HG03354 (cell line): ENCODE results near the gene KRTAP22-1.

Source experiments
- ATAC-seq: cut with Tn5 transposase; IDR thresholded peaks from one replicate; pipeline ENCODE4 v1.9.1; 2021; ENCODE audit warnings: mild to moderate bottlenecking; ENCODE audit not compliant: unreplicated experiment, poor library complexity, severe bottlenecking

The KRTAP22-1 gene

GRCh38 chr21:30620522-30620921, 19.6 kb downstream of the KRTAP22-1 start, which contains the start of gene KRTAP20-4:
TSS of gene KRTAP20-4 (plus strand) at chr21:30620627.
- ATAC-seq = no peak

- no peak for ATAC-seq
These were observed 22.5 kb downstream of the KRTAP22-1 start for GRCh38 chr21:30623362-30623761.

GRCh38 chr21:30625449-30626165, 24.7 kb downstream of the KRTAP22-1 start:
- no peak for ATAC-seq

DNA sequence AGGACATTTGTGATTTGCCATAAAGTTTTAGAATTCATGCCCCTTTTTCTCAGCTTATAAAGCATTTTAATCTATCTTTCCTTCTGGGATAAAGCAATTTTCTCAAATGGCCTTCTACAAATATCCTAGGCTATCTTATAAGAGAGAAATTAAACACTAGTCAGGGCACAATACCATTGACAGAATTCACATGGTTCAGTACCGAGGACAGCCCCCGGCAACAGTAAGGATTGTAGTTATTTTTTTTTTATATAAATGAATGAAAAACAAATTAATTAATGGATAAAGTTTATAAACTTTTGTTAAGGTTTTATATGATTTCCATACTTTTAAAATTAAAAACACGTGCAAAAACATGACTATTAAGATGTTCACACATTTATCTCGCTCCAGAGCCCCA, 27.2 kb downstream of the KRTAP22-1 start:
- no peak for ATAC-seq

DNA sequence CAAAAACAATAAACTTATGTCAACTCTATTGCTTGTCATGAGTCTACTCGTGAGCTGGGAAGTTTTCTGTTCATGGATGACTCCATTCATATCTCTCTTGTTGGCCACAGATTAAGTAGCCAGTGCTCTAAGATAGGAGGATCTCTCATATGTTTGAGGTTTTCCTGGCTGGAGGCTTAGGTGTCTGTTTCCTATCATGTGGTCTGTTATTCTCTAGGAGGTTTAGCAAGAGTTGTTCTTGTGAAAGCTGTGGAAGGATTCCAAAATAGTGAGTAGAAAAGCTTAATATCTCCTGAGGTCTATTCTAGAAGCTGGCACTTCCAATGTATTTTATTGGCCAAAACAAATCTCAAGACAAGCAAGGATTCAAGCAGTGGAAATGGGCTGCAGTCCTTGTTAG, 28.3 kb downstream of the KRTAP22-1 start:
- ATAC-seq = no peak

DNA sequence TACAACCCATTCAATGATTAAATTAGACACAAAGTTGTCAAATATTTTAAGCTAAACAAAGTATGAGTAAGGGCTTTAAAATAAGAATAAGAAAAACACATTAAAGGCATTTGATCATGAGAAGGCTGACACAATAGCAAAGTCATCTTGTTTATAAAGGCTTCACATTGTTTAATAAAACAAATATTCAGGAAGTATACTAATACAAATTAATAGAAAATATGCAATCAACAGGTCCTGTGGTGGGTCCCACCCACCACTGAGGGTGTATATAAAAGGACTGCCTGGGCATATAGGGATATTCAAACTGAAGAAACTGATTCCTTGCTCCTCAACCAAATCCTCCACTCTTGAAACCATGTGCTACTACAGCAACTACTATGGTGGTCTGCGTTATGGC, 34.0 kb downstream of the KRTAP22-1 start, which contains the start of gene KRTAP20-2:
Gene KRTAP20-2, plus strand, starts transcription at position 301 of the 400 bp plus-strand sequence. Its CDS starts 58 bp downstream, at position 359.
- no peak for ATAC-seq

GRCh38 chr21:30638686-30639085, 37.8 kb downstream of the KRTAP22-1 start:
- no peak for ATAC-seq

DNA sequence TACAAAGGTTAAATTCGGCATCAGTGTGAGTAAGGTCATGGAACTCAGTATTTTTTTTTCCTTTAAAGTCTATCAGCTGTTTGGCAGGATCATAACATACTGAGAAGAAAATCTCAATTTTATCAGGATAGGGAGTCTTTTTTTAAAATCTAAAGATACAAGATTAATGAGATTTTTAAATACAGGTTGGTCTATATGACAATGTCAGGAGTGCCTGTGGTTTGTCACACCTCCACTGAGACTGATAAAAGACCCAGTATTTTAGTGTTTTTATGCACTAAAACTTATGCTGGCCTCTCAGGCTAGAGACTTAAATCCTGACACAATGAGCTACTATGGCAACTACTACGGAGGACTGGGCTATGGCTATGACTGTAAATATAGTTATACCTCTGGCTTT, 41.7 kb downstream of the KRTAP22-1 start, which contains the start of gene KRTAP20-3:
Gene KRTAP20-3, plus strand, starts transcription at position 301 of the 400 bp plus-strand sequence.
- ATAC-seq = no peak

- no peak for ATAC-seq
These were observed 46.1 kb downstream of the KRTAP22-1 start for GRCh38 chr21:30646904-30647414.
